Kidney capillary endothelial cell (primary cell): ENCODE results near the gene PLCG2.
"Not testable (repeated sequence)": the region's sequence is repeated elsewhere in the genome, so short reads cannot be mapped to it uniquely, and the experiment has no call there.

Experiments
- DNase-seq: peaks from one replicate; pipeline ENCODE4 v3.0.0-alpha.2; 2018; ENCODE audit warnings: low spot score

The PLCG2 gene

DNA sequence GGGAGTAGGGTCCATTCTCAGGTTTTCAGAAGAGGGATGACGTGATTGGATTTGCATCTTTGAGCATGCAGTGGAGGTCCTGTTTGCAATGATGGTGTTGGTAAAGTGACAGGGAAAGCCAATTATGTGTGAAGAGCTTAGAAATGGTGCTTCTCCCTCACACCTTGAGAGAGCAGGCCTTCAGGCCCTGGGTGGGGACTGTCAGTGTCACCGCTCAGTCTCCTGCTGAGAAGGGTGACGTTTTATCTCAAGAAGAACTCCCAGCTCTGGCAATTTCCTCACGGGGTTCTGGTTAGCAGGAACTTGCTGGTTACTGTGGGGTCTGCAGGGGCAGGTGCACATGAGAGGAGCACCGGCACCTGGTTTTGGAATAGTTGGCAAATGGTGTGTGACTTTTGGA lies 11.2 kb downstream of the PLCG2 start:
- no peak for DNase-seq

DNA sequence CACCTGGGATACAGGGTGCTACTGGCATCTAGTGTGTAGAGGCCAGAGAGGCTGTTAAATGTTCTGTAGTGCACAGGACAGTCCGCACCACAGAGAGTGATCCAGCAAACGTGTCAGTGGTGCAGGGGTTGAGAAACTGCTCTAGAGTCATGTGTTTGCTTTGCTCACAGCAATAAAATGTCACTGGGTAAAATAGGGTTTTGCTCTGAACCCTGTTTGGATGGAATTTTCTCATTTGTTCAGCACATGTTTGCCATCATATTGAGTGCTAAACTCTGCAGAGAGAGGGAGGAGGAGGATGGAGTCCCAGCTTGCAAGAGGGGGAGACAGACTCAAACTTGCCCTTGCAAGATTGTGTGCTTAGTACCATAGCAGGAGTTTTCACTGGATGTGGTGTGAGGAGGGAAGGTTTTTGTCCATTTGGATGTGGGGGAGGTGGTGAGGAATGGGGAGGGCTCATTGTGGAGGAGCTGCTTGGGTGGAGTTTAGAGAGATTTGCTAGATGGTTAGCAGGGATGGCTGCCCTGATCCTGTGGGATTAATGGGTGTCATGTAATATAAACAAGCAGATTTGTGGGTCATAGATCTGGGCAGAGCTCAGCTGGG lies 11.8 kb downstream of the PLCG2 start:
- DNase-seq: no peak

DNA sequence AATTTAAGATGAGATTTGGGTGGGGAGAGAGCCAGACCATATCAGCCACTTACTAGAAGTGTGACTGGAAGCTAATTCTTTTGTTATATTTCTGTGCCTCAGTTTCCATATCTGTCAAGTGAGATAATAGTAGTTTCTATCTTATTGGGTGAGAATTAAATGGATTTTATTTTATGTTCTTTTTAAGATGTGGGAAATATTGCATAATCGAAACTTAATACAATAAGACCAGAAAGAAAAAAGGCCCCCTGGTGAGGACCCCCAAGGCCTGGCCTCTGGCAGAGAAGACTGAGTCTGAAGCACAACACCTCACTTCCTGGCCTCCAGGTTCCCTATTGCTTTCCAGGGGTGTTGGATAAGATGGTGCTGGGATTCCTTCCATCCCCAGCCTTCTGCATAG lies 13.7 kb downstream of the PLCG2 start:
- no peak for DNase-seq

GRCh38 chr16:81795193-81795592 lies 16.1 kb downstream of the PLCG2 start:
- DNase-seq: no peak

DNA sequence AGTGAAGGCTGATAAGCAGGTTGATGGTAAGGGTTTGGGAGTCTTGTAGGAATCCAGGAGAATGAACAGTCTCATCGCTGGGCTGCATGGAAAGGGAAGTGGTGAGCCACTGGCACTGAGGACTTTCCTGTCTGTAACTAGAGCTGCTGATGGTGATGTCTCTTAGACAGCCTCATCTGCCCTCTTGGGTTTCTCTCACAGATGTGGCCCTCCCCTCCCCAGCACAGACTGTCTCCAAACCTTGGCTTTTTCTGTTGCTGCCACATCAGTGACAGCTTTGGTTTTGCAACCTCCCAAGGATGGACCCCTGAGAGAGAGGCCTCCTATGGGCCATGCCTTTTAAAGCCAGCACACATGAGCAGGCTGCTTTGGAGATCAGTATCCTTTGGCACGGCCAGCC lies 16.9 kb downstream of the PLCG2 start:
- DNase-seq: no peak

GRCh38 chr16:81796583-81797346 lies 17.7 kb downstream of the PLCG2 start:
- DNase-seq: no peak

DNA sequence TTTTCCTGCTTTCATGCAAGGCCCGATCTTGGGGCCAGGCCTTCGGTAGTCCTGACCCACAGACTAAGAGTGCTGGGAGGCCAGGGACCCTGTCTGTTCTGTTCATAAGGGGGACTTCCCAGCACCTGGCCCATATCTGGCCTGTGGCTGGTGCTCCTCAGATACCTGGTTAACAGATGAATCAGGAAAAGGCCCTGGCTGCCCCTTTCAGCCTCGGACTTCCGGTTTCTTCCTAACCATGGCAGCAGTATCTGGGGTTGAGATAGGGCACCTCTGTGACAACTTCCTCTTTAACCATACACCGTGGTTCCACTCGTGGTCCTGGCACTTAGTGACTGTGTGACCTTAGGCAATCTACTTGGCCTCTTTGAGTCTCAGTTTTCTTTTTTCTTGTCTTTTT lies 18.4 kb downstream of the PLCG2 start:
- DNase-seq: no peak

GRCh38 chr16:81798311-81799137 lies 19.4 kb downstream of the PLCG2 start:
- DNase-seq: no peak

- DNase-seq: no peak
These were observed 20.0 kb downstream of the PLCG2 start for GRCh38 chr16:81799138-81799504.

DNA sequence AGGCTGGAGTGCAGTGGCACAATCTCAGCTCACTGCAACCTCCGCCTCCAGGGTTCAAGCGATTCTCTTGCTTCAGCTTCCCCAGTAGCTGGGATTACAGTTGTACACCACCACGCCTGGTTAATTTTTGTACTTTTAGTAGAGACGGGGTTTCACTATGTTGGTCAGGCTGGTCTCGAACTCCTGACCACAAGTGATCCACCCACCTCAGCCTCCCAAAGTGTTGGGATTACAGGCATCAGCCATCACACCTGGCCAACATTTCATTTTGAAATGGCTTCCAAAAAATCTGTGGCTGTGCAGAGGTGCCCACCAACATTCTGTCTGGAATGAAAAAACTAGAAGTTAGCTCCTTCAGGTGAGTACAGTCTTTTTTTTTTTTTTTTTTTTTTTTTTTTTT lies 22.6 kb downstream of the PLCG2 start:
- DNase-seq: not testable (repeated sequence)

GRCh38 chr16:81803332-81803731 lies 24.2 kb downstream of the PLCG2 start:
- no peak for DNase-seq

GRCh38 chr16:81804134-81804610 lies 25.1 kb downstream of the PLCG2 start:
- no peak for DNase-seq

DNA sequence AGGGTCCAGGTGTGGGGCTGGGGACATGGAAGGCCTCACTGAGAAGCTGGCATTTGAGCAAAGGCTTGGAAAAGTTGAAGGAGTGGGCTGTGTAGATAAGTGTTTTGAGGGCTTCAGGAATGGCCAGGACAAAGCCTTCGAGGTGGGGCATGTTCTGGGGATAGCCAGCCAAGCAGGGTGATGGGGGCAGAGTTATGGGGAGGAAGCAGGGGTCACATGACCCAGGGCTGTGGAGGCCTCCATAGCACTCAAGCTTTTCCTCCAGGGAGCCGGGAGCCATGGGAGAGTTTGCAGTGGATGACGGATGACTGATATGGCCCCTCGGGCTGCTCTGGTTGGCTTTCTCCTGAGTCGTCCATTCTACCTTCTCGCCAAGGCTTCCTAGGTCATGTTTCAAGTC lies 27.6 kb downstream of the PLCG2 start:
- no peak for DNase-seq

- no peak for DNase-seq
These were observed 28.8 kb downstream of the PLCG2 start for GRCh38 chr16:81807767-81808358.

- DNase-seq: no peak
These were observed 29.9 kb downstream of the PLCG2 start for GRCh38 chr16:81808933-81809480.

GRCh38 chr16:81809567-81809966 lies 30.5 kb downstream of the PLCG2 start:
- DNase-seq: no peak

DNA sequence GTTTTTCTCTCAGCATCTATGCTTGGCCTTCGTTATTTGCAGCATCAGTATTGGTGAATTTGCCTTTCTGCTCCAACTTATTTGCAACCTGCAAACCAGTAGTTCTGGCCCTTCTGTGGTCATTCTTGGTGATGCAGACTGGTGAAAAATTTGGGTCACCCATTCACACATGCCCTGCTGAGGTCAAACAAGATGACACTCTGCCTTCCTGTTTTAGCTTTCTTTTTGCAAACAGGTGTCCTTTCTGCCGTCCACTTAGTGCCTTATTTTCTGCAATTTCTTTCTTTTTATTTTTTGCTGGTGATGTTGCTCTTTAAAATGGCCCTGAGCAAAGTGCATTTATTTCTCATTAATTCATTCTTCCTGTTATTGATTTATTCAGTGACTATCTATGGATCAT lies 31.3 kb downstream of the PLCG2 start:
- no peak for DNase-seq

- no peak for DNase-seq
These were observed 31.9 kb downstream of the PLCG2 start for GRCh38 chr16:81810894-81811538.

- DNase-seq: no peak
These were observed 34.6 kb downstream of the PLCG2 start for GRCh38 chr16:81813648-81814047.

- no peak for DNase-seq
These were observed 35.8 kb downstream of the PLCG2 start for GRCh38 chr16:81814751-81815428.

DNA sequence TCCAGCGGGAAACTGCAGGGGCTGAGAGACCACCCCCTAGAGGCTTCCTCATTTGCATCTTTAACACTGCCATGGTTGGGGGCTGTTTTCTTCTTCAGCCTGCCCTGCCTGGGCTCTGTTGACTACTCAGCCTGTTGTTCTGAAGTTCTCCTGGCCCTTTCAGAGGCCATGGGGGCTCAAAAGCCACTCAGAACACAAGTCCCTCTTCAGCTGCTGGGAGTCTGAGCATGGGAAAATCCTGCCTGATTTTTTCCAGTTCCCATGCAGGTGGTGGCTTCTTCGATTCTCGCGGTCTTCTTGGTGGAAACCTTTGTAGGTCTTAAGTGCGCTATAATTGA lies 36.3 kb downstream of the PLCG2 start:
- DNase-seq: no peak
